DMS 273 (cell line): ENCODE data around the gene ZDHHC14.

Experiments used
- DNase-seq: peaks from one replicate; lab custom pipeline; 2025; ENCODE audit not compliant: unreplicated experiment; lab: John Stamatoyannopoulos, UW

ZDHHC14 gene

DNA sequence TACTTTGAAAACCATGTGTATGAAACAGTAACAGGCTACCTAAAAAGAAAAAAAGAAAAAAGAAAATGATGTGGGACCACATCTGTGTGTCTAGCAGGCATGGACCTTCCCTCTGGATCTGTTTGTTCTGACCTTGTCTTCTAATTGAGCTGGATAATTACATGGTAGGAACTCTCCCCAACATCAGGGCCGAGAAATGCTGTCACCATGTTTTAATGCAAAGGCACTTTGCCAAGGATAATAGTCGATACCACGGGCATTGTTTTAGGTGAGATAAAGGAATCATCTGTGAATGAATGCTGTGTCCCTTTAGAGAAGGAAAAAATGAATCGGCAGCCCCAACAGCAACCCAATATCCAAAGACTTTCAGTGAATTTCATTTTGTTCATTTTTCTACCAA is 149.1 kb downstream of the ZDHHC14 start:
- DNase-seq = no peak

DNA sequence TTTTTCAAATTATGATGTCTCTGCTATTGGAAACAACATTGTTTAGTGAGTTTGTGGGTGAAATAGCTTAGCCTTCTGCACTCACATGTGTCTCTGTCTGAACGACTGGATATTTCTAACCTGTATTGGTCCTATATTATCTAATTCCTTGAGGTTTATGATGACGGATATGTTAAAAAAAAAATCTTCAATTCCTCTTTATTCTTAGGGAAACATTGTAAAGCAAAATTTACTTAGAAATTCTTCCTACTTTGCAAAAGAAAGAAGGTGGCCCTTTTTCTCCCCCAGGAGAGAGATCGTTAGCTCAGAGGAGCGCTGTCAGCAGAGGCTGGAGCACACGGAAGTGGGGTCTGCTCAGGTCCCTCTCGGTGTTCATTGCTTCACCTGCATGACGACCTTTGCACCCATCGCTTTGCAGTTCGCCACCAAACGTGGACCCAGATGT is 149.8 kb downstream of the ZDHHC14 start:
- DNase-seq = no peak

DNA sequence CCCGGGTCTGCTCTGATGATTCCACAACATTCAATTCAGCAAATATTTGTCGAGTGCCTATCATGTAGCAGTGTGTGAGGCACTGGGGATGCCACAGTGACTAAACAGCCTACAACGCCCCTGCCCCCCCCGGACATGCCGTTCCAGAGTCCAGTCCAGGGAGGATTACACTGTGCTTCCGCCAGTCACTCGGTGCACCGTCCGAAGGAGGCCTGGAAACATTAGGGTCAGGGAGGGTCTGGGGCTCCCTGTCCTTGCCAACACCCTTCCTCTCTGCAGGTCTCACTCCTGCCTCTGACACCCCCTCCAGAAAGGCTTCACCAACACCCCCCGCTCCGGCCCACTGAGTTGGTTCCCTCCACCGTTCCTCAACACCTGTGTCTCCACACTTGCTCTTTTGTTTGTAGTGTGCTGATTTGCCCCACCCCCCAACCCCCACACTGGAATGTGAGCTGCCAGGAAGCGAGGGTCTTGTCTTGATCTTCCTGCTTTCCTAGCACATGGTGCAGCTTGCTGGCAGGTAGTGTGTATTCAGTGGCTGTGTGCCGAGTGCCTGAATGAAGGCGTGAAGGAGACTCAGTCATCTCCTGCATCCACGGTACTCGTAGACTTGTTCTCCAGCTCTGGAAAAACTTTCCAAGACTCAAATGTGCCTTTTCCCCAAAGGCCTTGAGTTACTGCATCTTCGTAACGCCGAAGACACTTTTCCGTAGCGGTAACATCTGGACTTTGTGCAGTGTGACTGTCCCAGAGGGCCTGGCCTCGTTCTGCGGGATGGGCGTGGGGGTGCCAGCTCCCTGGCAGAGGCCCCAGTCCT is 150.4 kb downstream of the ZDHHC14 start:
- no peak for DNase-seq

DNA sequence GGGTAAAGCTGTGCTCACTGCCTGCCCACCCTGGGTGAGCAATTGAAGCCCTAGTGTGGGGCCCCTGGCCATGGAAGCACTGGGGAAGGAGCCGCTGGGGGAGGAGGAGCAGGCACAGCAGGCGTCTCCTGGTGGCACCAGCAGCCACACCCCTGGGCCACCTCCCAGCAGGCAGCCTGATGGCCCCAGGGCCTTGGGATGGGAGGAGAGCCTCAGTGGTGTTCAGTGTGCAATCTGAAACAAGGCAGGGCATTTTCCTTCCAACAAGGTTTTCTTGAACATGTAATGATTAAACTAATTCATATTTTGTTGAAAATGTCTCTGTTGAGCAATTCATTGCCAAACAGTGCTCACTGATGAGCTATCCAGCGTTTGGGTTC is 151.0 kb downstream of the ZDHHC14 start:
- no peak for DNase-seq

DNA sequence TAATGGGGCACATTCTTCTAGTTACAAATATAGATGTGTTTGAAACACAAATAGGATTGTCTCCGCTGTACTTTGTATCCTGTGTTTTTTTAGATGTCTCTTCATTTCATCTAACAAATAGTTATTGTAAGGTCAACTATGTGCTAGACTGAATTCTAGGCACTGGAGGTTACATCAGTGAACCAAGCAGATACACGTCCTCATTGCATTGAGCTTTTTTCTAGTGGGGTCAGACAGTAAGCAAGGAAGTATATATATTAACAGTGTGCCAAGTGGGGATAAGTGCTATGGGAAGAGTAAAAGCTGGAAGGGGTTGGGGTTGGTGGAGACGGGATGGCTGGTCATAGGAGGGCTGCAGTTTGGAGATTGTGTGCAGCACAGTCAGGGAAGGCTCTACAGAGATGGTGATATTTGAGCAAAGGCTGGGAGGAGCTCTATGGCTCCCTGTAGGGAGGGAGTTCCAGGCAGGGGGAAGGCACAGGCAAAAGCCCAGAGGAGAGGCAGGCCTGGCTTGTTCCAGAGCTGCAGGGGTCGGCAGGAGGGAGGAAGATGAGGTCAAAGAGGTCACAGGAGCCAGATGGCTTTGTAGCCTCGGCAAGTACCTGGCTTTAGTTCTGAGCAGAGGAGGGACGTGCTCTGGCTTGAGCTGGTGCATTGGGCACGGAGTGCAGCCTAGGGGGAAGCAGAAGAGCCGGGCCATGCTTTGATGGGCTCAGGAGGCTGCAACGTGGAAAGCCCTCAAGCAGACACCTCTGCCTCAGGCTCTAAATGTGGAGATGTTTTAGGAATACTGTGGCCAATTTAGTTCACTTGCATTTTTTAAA is 152.3 kb downstream of the ZDHHC14 start:
- DNase-seq = peak; percentile 50

DNA sequence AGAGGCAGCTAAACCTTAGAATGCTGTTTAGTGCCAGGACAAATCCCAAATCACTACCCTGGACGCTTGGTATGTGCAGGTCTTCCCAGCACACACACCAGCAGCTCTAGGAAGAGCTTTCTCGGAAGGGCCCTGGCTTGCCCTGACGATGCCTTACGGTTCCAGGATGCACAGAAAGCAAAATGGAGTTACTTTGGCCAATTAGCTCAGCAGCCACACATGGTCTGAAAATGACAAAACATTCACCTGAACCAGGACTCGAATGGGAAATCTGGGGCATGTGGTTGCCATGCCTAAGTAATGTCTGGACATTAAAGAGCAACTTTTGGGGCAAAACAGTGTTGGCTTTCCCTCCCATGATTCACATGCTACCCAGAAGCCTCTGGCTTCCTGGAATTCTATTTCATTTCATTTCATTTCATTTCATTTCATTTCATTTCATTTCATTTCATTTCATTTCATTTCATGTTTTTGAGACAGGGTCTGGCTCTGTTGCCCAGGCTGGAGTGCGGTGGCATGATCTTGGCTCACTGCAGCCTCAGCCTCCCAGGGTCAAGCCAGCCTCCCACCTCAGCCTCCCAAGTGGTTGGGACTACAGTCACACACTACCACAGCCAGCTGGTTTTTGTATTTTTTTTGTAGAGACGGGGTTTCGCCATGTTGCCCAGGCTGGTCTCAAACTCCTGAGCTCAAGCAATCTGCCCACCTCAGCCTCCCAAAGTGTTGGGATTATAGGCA is 153.3 kb downstream of the ZDHHC14 start:
- DNase-seq = no peak

DNA sequence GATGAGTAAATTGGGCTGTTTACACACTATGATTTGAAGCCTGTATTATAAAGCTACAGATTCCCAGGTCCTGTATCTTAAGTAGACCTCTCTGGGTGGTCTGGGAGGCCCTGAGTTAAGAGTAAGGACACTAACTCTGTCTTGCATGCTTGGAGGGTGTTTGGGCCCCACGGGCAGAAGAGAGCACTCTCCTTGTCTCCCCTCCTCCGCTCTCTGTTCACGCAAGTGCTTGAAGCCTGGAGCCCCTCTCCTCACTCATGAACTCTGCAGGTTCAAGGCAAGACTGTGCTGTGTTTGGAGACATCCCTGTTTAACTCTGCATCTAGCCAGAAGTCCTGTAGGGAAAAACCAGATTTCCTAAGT is 154.0 kb downstream of the ZDHHC14 start:
- no peak for DNase-seq

DNA sequence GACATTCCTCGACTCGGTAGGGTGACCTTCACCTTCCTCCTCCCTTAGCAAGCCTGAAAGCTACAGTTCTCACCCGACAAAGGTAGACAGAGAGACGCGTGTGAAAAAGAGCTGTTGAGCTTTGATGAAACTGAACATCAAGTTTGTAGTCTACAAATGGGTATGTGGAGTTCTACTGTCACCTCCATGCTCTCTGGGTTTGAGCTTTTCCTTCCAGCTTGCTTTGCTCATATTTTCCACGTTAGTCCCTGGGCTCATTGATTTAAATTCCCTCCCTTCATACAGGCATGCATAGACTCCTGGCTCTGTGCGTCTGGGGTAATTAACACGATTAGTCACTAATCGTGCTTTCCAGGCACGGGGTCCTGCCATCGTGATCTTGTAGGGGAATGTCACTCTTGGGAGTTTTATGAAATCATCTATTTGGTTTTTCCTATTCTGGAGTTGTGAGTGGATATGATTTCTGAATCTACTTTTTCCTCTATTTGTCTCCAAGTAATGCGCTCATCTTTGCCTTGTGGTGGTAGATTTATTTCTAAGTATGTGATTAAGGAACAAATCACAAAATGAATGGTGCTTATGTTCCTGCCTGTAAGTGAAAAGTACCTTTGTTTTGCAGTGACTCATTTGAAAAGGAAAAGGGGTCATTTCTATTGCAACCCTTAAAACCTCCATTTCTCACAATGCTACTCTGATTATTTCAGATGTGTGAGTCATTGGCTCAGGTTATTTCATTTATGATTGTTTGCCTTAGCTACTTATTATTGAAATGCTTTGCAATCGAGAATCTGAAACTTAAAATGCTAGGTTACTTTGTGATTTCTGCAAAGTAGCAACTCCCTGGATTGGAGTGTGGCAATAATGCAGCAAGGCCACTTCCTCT is 154.6 kb downstream of the ZDHHC14 start:
- DNase-seq = no peak

DNA sequence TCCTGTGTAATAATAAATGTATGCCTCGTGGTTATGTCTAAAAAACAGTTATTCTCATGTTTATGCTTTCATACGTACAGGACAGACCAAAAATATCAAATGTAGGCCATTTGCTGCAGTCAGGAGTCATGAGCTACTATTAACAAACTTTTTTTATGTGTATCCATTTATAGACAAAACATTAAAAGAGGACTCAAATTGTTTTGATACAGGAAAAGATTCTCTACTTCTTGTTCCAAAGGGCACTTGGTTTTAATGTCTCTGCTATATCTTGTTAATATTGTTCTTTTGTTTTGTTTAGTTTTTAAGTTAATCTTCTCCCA is 155.2 kb downstream of the ZDHHC14 start:
- no peak for DNase-seq

DNA sequence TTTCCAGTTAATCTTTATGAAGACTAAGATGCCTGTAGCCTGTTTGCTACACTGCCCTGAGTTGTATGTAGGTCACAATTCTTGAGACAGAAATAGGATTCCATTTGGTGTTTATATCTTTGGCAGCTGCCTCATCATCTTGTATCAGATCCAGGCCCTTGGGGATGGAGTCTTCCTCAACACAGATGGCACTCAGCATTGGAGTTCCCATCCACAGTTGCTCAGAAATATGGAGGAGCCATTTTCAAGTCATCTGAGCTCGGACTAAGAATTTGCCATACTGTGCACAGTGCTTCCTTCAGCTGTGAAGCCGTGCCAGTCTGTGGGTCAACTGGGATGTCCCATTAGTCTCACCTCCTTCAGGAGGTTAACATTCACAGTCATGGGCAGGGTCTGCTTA is 156.6 kb downstream of the ZDHHC14 start:
- peak; percentile 35 for DNase-seq

DNA sequence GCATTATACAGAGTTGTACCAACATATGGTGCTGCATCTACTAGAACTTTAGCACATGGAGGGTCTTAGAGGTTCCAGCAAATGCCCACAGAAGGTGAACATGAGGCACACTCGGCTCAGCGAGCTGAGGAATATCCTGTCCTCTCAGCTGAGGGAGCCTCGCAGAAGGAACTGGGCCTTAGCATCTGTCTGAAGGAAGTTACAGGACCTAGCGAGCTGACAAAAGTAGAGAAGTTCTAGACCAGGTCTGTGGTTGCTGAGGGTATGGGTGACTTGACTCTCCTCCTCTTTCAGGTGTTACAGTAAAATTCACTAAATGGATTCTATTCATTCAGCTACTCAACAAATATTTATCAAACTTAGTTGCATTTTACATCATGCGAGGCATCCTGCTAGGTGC is 157.2 kb downstream of the ZDHHC14 start:
- no peak for DNase-seq

DNA sequence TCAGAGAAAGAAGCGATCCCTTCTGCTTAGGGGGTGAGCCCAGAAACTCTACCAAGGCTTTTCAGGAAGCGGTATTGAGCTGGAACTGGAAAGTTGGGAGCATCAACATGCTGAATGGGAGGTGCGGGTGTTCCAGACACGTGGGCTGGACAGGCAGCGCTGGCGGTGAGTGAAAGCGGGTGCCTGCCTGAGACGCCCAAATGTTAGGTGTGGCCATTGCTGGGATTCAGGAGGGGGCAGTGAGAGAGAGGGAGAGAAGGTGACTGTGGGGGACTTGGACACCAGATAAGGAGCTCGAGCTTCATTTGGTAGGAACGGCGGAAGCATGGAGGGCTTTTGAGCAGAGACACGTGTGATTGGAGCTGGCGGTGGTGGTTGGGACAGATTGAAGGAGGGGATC is 157.7 kb downstream of the ZDHHC14 start:
- DNase-seq = no peak

DNA sequence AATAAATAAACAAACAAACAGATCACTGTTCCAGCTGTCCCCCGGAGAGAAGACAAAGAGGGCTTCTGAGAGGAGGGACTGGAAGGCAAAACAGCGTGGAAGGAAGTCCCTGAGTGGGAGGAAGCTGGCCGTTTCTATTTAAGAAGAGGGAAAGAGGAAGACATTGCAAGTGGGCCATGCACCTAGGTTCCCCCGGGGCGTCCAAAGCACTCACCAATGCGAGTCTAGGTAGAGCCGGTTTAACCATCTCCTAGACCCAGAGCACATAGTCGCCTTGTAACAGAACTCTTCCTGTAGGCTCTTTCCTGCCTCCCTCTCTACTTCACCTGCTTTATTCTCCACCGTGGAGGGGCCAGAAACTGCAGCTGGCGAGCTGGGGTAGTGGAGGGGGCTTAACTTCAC is 158.4 kb downstream of the ZDHHC14 start:
- no peak for DNase-seq

DNA sequence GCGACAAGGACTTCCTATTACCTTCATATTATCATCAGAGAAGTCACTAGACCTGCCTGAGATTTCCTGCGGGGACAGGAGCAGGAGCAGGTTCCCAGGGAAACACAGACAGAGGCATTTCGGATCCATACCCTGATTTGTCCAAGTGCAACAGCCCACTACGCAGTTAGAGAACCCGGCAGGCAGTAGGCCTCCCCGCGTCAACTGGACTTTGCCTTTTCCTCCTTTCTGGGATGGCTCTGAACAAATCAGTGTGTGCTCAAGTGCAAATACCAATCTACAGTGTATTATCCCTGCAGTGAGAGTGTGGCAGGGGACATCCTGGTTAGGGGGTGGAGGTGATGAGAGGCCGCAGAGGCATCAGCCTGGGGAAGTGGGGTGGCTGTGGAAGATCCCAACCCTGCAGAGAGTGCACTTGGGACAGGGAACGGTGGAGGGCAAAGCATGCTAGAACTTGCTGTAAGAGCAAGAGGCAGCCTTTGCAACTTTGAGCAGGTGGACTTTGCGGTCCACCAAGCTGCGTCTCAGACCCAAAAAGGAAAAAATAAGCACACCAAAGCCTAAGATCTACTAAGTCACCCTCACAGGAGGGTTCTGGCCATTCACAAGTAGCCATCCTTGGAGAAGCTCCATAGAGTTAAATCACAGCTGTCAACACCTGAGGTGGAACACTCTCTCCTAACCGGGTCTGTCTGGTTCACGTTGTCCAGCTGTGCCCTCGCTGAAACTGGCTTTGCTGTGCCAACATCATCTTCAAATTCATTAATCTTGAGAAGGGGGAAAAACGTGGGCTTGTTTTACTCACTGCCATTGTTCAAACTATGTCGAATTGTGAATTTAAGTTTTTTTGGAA is 159.1 kb downstream of the ZDHHC14 start:
- DNase-seq = no peak

DNA sequence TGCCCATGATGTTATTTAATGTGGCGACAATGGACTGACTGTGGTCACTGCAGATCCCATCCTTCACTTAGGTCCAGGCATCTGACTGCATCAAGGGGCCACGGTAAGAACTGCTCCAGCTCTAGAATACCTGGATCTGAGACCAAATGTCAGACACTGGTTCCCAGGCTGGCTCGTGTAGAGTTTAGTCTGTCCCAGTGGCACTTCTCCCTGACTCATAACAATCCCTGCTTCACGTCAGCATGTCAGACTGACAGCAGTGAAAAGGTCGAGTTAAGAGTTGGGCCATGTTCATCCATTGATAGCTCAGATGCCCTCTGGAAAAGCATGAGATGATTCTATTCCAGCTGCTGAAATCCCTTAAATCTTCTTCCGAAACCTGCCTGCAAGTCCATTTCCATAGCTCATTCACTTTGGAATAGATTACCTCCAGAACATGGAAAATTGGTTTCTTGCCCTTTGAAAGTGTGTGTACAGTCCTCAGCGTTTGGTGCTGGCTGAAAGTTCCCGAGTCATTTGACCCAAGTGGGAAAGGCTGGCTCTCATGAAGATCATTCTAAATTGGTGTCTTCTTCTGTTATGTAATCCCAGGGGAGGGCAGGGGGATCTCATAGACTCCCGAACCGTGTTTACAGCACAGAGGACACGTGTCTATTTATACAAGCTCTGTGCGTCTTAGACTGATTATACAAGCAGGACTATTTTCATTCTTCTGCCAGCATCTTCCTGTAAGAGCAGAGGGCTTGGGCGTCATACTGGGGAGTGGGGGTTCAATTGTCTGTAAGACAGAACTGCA is 160.8 kb downstream of the ZDHHC14 start:
- DNase-seq = no peak

DNA sequence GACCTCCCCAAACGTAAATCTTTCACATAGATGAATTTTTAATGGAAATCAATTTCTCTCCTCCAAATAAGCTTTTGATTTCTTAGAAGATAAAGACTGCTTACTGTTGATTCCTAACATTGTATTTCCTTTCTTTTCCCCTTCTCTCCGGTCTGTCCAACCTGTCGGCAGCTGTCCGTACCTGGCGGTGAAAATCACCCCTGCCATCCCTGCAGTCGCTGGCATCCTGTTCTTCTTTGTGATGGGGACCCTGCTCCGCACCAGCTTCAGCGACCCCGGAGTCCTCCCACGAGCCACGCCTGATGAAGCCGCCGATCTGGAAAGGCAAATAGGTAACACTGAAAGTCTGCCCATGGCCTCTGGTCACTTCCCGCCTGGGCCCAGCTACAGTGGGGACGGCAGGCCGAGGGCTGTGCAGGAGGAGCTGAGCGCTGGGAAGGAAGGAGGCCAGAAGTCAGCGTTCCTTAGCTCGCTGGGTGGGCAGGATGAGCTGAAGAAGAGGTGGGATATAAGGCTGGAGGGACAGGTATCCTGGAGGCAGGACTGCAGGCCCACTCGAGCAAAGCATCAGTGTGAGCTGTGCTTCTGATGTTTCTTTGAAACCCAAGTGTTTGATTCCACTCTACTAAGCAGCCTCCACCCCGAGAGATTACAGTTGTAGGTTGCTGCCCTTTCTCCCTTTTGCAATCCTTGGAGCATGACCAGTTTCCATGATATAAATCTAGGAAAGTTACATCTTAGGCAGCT is 161.6 kb downstream of the ZDHHC14 start:
- no peak for DNase-seq

DNA sequence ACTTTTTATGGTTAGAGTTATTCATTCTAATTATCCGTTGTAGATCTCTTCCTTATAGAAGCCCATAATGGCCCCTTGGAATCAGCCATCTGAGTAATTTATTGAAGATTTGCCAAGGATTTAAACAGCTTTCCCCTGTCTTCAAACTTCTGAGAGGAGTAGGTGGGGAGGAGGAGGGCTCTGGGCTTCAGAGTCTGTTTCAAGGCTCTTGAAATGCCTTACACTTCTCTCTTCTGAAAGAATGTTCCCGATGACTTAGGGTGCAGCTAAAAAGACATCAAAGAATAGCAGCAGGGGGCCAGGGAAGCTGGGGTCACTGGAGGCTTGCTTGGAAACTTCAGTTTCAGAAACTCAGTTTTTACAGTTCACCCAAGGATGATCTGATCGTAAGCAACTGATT is 165.3 kb downstream of the ZDHHC14 start:
- DNase-seq = no peak

DNA sequence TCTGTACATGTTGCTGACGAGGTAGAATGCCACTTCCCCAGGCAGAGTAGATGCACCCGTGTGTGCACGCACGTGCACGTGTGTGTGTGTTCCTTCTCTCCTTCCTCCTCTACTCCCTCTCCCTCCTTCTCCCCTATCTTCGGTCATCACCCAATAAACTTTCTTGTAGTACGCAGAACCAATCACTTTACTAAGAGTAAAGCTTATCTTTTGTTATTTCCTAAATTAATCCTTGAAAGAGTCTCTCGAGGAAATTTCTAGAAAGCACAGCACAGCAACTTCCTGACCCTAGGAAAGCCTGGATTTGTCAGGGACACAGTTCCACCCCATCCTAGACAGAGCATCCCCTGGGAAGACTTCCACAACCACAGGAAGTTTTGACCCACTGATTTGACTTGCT is 166.1 kb downstream of the ZDHHC14 start:
- DNase-seq = no peak
